Astrocyte (in vitro differentiated cells and primary cell): ENCODE measurements around the gene RAB3IP. TPM values are rescaled to one million over a fixed set of nuclear protein-coding genes. Genes with fewer than 3 reads are reported as not detected.

Experiments
- DNase-seq: peaks from one replicate; pipeline ENCODE4 v3.0.0-alpha.2; 2010; ENCODE audit warnings: low read depth
- FAIRE-seq: peaks from 2 replicates; lab custom pipeline; 2011; peaks lifted over from hg19 to GRCh38; lab: Jason Lieb, UNC
- H2AFZ ChIP-seq: 2 replicates; pipeline ENCODE4 v1.6.0; 2012; ENCODE audit warnings: low read depth, low read length, inconsistent platforms
- H3K27ac ChIP-seq: 2 replicates; pipeline ENCODE4 v1.5.1; 2011; ENCODE audit warnings: low read depth, low read length, inconsistent platforms
- H3K27me3 ChIP-seq: 2 replicates; pipeline ENCODE4 v1.6.0; 2011; ENCODE audit warnings: low read length, inconsistent platforms; ENCODE audit not compliant: insufficient read depth
- H3K36me3 ChIP-seq: 2 replicates; pipeline ENCODE4 v1.5.1; 2011; ENCODE audit warnings: low read length, inconsistent platforms; ENCODE audit not compliant: insufficient read depth
- H3K4me1 ChIP-seq: 2 replicates; pipeline ENCODE4 v1.5.1; 2011; ENCODE audit warnings: low read length, inconsistent platforms; ENCODE audit not compliant: insufficient read depth
- H3K4me2 ChIP-seq: 2 replicates; pipeline ENCODE4 v1.6.0; 2012; ENCODE audit warnings: low read length, inconsistent platforms
- H3K4me3 ChIP-seq: 2 replicates; pipeline ENCODE4 v1.5.1; 2011; ENCODE audit warnings: low read depth, mild to moderate bottlenecking, low read length, inconsistent platforms; ENCODE audit not compliant: insufficient read depth
- H3K79me2 ChIP-seq: 2 replicates; pipeline ENCODE4 v1.6.0; 2012; ENCODE audit warnings: mild to moderate bottlenecking, low read length, inconsistent platforms; ENCODE audit not compliant: insufficient read depth
- H3K9ac ChIP-seq: 2 replicates; pipeline ENCODE4 v1.6.0; 2012; ENCODE audit warnings: mild to moderate bottlenecking, low read length, inconsistent platforms
- H3K9me3 ChIP-seq: 2 replicates; pipeline ENCODE4 v1.5.1; 2012; ENCODE audit warnings: low read depth, mild to moderate bottlenecking, low read length, inconsistent platforms; ENCODE audit not compliant: insufficient read depth
- H4K20me1 ChIP-seq: 2 replicates; pipeline ENCODE4 v1.6.0; 2012; ENCODE audit warnings: low read length, inconsistent platforms; ENCODE audit not compliant: insufficient read depth
- H3K27ac Mint-ChIP-seq: one replicate; pipeline ENCODE4 v1.8.0; 2021; ENCODE audit warnings: mild to moderate bottlenecking, mixed read lengths; ENCODE audit not compliant: unreplicated experiment
- H3K27me3 Mint-ChIP-seq: one replicate; pipeline ENCODE4 v1.8.0; 2021; ENCODE audit warnings: low read depth, mixed read lengths; ENCODE audit not compliant: unreplicated experiment
- H3K36me3 Mint-ChIP-seq: one replicate; pipeline ENCODE4 v1.8.0; 2021; ENCODE audit warnings: low read depth, mixed read lengths; ENCODE audit not compliant: unreplicated experiment
- H3K4me1 Mint-ChIP-seq: one replicate; pipeline ENCODE4 v1.8.0; 2021; ENCODE audit warnings: low read depth, mixed read lengths; ENCODE audit not compliant: unreplicated experiment
- H3K4me3 Mint-ChIP-seq: one replicate; pipeline ENCODE4 v1.8.0; 2021; ENCODE audit warnings: mild to moderate bottlenecking, moderate library complexity, mixed read lengths; ENCODE audit not compliant: unreplicated experiment
- H3K9me3 Mint-ChIP-seq: one replicate; pipeline ENCODE4 v1.8.0; 2021; ENCODE audit warnings: mild to moderate bottlenecking, mixed read lengths; ENCODE audit not compliant: unreplicated experiment
- EZH2 ChIP-seq: IDR thresholded peaks from 2 replicates; pipeline ENCODE4 v1.6.1; 2012; ENCODE audit warnings: mild to moderate bottlenecking, low read length, inconsistent platforms; ENCODE audit not compliant: insufficient read depth
- total RNA-seq: library from RNA; stranded (reverse); gene quantifications from 2 replicates; pipeline ENCODE4 v1.2.1, GENCODE V29; 2021
- TF ChIP-seq, protein P1 (sequence below): IDR thresholded peaks from 2 replicates; pipeline ENCODE4 v1.5.1; 2011; ENCODE audit warnings: low read depth, mild to moderate bottlenecking, inconsistent platforms, low read length, moderate library complexity; ENCODE audit not compliant: insufficient read depth

Gene RAB3IP
- total RNA-seq, 1 donor from 2014 or later: 18.4 TPM

DNA sequence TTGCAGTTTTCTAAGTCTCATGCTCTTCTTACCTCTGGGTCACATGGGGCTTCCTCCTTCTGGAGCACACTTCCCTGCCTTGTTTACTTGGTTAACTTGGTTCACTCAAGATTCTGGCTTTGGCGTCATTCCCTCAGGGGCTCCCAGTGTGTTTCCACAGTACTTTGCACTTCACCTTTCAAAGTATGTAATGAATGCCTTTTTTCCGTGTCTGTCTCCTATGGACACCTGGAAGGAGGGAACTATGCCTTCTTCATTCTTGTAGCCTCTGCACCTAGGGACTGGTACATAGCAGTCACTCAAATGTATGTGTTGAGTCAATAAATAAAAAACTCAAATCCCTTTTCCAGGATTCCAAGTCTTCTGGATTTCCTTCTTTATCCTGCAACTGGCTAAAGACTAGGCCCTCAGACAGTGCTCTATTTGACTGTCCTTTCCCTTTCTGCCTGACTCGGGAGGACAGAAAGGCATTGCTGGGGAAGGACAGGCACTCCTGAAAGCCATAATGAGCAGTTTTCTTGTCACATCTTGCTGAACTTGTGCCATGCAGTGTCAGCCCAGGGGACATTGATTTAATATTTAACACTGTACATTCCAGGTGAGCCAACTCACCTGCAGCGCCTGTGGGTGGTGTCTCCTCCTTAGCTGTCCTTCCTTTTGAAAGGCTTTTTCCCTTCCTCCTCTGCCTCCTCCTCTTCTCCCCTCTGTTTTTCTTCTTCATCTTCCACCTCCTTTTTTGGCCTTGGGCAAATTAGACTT is 99.2 kb downstream of the RAB3IP start:
- H3K4me3 Mint-ChIP-seq: no peak overlapping the region
- no peaks in the 10 kb centered on the region for H3K4me1 Mint-ChIP-seq

DNA sequence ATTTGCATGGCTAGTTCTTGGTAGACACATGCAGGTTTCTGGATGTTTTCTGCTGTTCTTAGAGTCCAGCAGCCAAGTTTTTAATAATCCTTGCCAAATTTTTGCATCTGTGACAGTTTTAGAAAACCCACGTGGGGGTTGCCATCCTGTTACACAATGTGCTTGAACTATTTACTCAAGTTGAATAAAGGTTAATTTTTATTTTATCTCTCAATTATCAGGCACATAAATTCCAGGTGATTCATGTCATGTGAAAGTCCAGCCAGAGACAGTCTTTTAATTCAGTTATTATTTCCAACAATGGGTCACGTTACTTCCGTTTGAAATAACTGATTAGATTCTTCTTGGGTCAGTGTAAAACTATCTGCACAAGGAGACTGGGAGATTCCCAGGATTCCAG is 102.1 kb downstream of the RAB3IP start:
- H3K9me3 Mint-ChIP-seq: no peaks in the 10 kb centered on the region
- H3K27me3 Mint-ChIP-seq: peaks cover 3% of the 10 kb centered on the region
- Histone ChIP-seq H3K36me3 (no peaks in the 10 kb centered on the region), H3K4me3 (no peak overlapping the region), H3K4me1 (no peaks in the 10 kb centered on the region), H3K27me3 (no peaks in the 10 kb centered on the region), H3K9ac (no peak overlapping the region), H3K4me2 (no peak overlapping the region), H3K9me3 (no peaks in the 10 kb centered on the region), H3K79me2 (no peaks in the 10 kb centered on the region), H4K20me1 (no peaks in the 10 kb centered on the region), H3K27ac (no peak overlapping the region), H2AFZ (no peak overlapping the region)
- DNase-seq: peak; percentile 18
- H3K36me3 Mint-ChIP-seq: no peaks in the 10 kb centered on the region
- TF ChIP-seq, protein P1, sequence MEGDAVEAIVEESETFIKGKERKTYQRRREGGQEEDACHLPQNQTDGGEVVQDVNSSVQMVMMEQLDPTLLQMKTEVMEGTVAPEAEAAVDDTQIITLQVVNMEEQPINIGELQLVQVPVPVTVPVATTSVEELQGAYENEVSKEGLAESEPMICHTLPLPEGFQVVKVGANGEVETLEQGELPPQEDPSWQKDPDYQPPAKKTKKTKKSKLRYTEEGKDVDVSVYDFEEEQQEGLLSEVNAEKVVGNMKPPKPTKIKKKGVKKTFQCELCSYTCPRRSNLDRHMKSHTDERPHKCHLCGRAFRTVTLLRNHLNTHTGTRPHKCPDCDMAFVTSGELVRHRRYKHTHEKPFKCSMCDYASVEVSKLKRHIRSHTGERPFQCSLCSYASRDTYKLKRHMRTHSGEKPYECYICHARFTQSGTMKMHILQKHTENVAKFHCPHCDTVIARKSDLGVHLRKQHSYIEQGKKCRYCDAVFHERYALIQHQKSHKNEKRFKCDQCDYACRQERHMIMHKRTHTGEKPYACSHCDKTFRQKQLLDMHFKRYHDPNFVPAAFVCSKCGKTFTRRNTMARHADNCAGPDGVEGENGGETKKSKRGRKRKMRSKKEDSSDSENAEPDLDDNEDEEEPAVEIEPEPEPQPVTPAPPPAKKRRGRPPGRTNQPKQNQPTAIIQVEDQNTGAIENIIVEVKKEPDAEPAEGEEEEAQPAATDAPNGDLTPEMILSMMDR: no peak
- TF ChIP-seq EZH2: no peak
- FAIRE-seq: no peak
- no peak overlapping the region for H3K27ac Mint-ChIP-seq
- no peak overlapping the region for H3K4me3 Mint-ChIP-seq
- H3K4me1 Mint-ChIP-seq: no peaks in the 10 kb centered on the region

More for the DNA sequence above, 99.2 kb downstream of the RAB3IP start:
- no peak for FAIRE-seq
- H3K4me2 ChIP-seq: no peak overlapping the region
- Mint-ChIP-seq H3K36me3 (no peaks in the 10 kb centered on the region), H3K27me3 (no peaks in the 10 kb centered on the region), H3K9me3 (no peaks in the 10 kb centered on the region), H3K27ac (peak overlapping the region; percentile 38)
- H4K20me1 ChIP-seq: no peaks in the 10 kb centered on the region
- H3K4me1 ChIP-seq: no peaks in the 10 kb centered on the region
- no peaks in the 10 kb centered on the region for H3K9me3 ChIP-seq
- DNase-seq: no peak
- no peaks in the 10 kb centered on the region for H3K79me2 ChIP-seq
- no peaks in the 10 kb centered on the region for H3K36me3 ChIP-seq
- no peaks in the 10 kb centered on the region for H3K27me3 ChIP-seq
- no peak overlapping the region for H3K4me3 ChIP-seq
- H3K9ac ChIP-seq: no peak overlapping the region
- no peak overlapping the region for H3K27ac ChIP-seq
- no peak for TF ChIP-seq EZH2
- TF ChIP-seq, protein P1: no peak
- no peak overlapping the region for H2AFZ ChIP-seq

DNA sequence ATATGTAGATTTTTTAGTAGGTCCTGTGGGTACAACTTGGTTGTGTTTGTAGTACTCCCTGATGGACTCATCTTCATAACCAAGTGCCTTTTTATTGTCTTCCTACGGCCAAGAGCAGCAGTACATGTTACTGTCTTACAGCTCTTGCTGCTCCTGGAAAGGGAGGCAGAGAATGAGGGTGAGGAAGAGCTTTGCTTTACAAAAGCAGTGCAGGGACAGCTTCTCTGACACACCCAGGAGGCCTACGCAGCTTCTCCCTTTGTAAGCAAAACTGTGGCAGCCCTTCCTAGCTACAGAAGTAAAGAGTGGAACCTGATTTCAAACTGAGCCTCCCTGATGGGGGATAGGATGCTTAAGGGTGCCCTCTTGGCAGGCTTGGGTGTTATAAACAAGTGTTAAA is 104.9 kb downstream of the RAB3IP start:
- Histone ChIP-seq H4K20me1 (no peaks in the 10 kb centered on the region), H3K36me3 (no peaks in the 10 kb centered on the region), H3K4me1 (no peaks in the 10 kb centered on the region), H3K79me2 (no peaks in the 10 kb centered on the region), H3K27me3 (no peaks in the 10 kb centered on the region), H2AFZ (no peak overlapping the region), H3K27ac (no peak overlapping the region), H3K4me3 (no peak overlapping the region), H3K4me2 (no peak overlapping the region), H3K9ac (no peak overlapping the region), H3K9me3 (no peaks in the 10 kb centered on the region)
- H3K27ac Mint-ChIP-seq: no peak overlapping the region
- FAIRE-seq (no peak), DNase-seq (no peak)
- TF ChIP-seq, protein P1: no peak
- TF ChIP-seq EZH2: no peak
- no peaks in the 10 kb centered on the region for H3K4me1 Mint-ChIP-seq
- no peaks in the 10 kb centered on the region for H3K9me3 Mint-ChIP-seq
- no peaks in the 10 kb centered on the region for H3K36me3 Mint-ChIP-seq
- H3K27me3 Mint-ChIP-seq: peaks cover 3% of the 10 kb centered on the region
- H3K4me3 Mint-ChIP-seq: no peak overlapping the region
